Activated CD8-positive, alpha-beta memory T cell treated with anti-CD3 and anti-CD28 coated beads, Interleukin-2, amount 50 U/mL, for 24 hours (primary cell): ENCODE data around the gene METTL21C.

Experiments used
- DNase-seq: peaks from one replicate; pipeline ENCODE4 v3.0.0-alpha.2; 2020; ENCODE audit errors: extremely low read depth

The METTL21C gene

DNA sequence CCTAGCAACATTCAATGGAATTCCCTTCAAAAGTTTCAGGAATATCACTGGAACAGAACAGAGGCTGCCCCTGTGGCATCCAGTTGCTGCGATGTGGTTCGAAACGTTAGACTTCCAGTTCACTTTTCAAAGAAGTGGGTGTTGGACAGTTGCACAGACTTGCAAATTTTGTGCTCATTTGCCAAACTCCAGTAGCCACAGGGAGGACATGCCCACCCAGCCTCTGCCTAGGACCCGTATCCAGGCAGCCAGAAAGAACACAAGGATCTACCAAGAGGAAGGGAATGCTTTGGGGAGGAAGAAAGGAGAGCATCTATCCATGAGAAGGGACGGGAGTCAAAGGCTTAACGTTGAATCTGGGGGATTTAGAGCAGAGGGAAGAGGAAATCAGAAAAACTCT lies at the start of gene METTL21C:
TSS of gene METTL21C (minus strand) at position 108 of the 400 bp plus-strand sequence. CDS start 546 bp downstream, outside the sequence.
- no peak for DNase-seq

DNA sequence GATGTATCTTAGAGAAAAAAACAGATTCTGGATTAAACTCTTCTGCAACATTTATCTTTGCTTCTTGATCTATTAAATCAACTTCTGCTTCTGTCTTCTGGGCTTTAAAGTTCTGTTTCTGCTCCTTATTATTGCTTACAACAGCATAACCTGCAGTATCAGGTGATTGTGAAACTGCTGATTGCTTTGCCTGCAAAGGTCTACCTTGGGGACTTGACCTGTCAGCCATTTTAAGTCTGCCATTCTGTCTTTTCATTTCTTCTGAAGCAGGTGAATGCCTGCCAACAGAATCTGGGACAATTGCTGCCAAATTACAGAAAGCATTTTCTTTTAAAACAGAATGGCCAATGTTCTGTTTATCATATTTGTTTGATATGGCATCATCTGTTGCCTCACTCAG lies 47.7 kb upstream of the METTL21C start:
- no peak for DNase-seq

DNA sequence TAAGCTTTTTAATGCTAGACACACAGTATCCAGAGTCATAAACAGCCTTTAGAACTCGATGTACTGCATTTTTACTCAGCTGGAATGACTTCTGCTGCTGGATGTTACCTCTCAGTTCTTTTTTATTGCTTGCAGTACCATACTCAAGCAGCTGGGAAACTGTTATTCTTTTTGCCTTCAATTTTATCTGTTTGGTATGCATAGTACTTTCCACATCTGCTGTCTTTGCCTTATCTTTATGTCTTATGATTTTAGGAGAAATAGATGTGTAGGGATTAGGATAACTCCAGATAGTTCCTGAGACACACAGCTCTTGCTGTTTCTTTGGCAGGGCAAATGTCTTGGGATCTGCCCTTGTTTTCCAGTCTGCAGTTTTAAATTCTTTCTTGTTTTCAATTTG lies 47.3 kb upstream of the METTL21C start:
- DNase-seq = no peak

- DNase-seq = no peak
Observed at GRCh38 chr13:102729560-102730270, 34.9 kb upstream of the METTL21C start.

- no peak for DNase-seq
Observed at GRCh38 chr13:102726430-102726829, 31.6 kb upstream of the METTL21C start.

GRCh38 chr13:102724923-102725322 lies 30.1 kb upstream of the METTL21C start:
- no peak for DNase-seq

GRCh38 chr13:102721800-102722231 lies 27.0 kb upstream of the METTL21C start:
- no peak for DNase-seq

GRCh38 chr13:102718746-102719145 lies 23.9 kb upstream of the METTL21C start:
- DNase-seq = no peak

GRCh38 chr13:102715447-102715846 lies 20.6 kb upstream of the METTL21C start:
- DNase-seq = no peak

DNA sequence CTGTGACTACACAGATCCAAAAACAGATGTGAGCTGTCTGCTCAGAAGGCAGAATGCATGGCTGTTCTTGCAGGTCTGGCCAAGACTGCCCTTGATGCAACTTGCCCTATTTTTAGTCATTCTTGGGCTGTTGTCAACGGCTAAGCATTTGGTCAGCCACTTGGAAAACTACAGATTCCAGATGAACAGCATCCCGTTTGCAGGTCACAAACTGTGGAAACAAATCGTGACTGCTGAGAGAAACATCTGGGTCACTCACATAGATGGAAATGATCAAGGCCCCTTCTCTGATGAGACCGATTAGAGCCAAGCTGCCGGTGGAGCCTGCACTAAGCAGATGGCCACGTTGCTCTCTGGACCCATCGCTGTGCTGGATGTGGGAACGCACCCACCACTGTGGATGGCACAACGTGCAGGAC lies 15.4 kb upstream of the METTL21C start:
- DNase-seq = no peak

DNA sequence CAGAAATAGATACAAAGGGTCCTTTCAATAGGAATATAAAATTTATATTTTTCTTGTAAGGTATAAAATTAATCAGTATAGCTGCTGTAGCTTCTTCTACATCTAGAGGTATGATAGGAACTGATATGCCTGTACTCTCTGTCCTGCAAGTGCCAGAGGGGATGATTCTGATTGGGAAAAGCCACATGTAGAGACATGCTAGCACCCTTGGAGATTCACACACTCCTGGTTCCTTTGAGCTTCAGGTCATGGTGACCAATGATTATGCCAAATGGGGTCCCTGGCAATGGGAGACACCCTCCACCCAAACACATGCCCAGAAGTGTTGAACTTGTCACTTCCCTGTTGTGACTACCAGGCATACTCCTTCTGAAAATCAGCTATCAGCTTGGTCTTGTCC lies 14.7 kb upstream of the METTL21C start:
- no peak for DNase-seq

GRCh38 chr13:102708991-102709390 lies 14.1 kb upstream of the METTL21C start:
- no peak for DNase-seq

DNA sequence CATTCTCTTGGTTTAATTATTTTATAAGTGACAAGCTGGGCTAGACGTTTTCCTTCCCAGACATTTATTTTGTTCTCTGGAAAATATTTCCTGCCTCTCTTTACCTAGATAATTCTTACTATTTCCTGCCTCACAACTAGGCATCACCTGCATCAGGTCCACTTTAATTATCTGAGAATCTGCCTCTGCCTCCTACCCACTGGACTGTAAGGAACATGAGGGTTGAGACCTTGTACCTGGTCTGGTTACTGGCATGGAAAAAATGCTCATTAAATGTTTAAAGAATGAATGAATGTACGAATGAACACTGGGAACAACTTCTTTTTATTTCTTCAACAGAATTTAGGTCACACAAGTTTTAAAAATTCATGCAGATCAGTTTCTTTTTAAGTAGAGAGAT lies 13.4 kb upstream of the METTL21C start:
- no peak for DNase-seq

- no peak for DNase-seq
Observed at GRCh38 chr13:102707467-102707866, 12.6 kb upstream of the METTL21C start.

GRCh38 chr13:102704238-102705058 lies 9.6 kb upstream of the METTL21C start:
- DNase-seq = no peak

GRCh38 chr13:102703726-102704035 lies 8.8 kb upstream of the METTL21C start:
- DNase-seq = no peak

GRCh38 chr13:102702965-102703725 lies 8.3 kb upstream of the METTL21C start:
- DNase-seq = no peak

GRCh38 chr13:102701331-102701730 lies 6.5 kb upstream of the METTL21C start:
- no peak for DNase-seq

GRCh38 chr13:102700088-102701031 lies 5.5 kb upstream of the METTL21C start:
- DNase-seq = no peak

DNA sequence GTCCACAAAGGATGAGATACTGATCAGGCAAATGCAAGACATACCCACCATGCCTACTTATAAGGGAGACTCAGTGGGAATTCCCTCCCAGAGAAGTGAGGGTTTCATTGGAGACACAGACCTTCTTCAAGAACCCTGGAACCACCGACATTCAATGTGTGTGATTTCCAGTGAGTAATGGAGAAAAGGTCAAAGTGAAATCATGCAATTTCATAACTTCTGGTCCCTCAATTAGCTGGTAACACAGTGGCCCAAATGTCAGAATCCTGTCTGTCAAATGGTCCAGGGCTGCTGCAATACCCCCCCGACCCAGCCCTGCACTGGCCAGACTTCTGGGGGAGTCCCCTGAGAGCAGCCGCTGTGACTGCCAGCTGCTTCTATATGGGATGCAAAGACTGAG lies 4.7 kb upstream of the METTL21C start:
- no peak for DNase-seq

DNA sequence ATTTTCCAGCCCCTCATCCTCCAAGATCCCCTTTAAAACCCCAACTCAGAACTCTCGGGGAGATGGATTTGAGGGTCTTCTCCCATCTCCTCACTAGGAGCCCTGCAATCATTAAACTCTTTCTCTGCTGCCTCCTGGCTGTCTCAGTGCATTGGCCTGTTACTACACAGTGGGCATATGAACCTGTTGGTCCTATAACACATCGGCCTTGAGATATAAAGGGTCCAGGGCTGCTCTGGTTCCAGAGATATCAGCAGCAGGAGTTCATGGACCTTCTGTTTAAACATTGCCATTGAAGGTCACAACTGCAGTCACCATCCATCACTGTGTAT lies 3.8 kb upstream of the METTL21C start:
- no peak for DNase-seq
